HG02763 (cell line): ENCODE results near the gene LTA.
"Not testable (repeated sequence)": the region's sequence is repeated elsewhere in the genome, so short reads cannot be mapped to it uniquely, and the experiment has no call there.

ENCODE experiments used
- ATAC-seq: cut with Tn5 transposase; IDR thresholded peaks from one replicate; pipeline ENCODE4 v1.9.1; 2021; ENCODE audit warnings: mild to moderate bottlenecking, moderate library complexity; ENCODE audit not compliant: unreplicated experiment

The LTA gene

GRCh38 chr6:31586008-31586407 is 13.9 kb downstream of the LTA start, which contains the start of gene LST1:
Gene LST1 (plus strand): TSS chr6:31586277. CDS start chr6:31587300, 1,023 bp downstream.
- ATAC-seq = no peak

GRCh38 chr6:31586599-31587281 is 14.7 kb downstream of the LTA start:
- ATAC-seq = no peak

DNA sequence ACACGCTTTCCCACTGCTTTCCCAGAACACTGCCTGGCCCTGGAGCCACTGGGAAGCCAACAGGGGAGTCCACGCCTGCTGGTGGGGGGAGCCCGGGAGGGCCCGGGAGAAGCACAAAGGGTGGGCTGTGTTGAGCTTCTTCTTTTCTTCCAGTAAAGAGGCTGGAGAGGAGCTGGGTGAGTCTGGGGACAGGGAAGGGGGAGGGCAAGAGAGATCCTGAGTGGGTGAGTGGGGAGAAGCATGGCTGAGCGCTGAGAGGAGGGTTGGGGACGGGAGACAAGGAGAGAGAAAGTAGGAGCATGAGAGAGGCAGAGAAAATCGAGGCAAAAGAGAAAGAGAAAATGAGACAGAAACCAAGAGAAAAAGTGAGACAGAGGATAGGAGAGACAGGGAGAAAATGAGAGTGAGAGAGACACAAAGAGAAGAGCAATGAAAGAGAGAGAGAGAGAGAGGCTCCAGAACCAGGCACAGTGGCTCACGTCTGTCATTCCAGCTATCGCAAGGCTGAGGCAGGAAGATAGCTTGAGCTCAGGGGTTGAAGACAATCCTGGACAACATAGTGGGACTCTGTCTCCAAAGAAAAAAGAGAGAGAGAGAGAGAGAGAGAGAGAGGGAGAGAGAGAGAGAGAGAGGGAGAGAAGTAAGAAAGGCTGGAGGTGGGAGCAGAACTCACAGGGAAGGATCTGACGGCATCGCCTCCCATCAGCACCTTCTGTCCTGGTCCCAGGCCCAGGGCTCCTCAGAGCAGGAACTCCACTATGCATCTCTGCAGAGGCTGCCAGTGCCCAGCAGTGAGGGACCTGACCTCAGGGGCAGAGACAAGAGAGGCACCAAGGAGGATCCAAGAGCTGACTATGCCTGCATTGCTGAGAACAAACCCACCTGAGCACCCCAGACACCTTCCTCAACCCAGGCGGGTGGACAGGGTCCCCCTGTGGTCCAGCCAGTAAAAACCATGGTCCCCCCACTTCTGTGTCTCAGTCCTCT is 16.0 kb downstream of the LTA start:
- no peak for ATAC-seq

DNA sequence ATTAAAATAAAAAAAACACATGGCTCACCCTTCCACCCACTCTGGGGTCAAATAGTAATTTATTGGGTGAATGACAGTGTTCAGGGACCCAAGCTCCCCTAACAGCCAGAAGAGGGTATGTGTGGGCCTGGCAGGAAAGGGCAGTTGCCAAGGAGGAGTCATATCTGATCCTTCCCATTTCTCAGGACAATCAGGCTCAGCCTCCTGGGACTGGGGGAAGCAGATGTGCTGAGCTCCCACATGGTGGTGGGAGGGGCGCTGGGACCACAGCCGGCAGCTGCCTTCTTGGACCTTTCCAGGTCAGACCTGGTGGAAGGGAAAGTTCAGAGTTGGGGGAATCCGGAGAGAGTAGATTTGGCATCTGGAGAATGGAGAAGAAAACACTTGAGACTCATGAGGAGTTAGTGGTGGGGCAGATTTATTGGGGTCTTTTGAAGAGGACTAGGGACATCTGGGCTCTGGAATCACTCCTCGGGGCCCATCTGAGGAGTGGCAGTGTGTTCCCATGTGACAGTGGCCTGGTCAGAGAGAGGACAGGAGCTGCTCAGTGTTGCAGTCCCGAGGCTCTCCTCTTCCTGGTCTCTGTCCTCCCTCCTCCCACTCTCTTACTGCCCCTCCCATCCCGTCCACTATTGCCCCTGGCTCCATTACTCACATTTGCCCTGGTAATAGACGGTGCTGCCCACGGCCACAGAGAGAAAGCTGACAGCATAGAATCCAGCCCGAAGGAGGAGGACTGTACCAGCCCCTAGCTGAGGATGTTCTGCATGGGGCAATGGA is 17.0 kb downstream of the LTA start:
- ATAC-seq = no peak

GRCh38 chr6:31590691-31591090 is 18.6 kb downstream of the LTA start:
- not testable (repeated sequence) for ATAC-seq

DNA sequence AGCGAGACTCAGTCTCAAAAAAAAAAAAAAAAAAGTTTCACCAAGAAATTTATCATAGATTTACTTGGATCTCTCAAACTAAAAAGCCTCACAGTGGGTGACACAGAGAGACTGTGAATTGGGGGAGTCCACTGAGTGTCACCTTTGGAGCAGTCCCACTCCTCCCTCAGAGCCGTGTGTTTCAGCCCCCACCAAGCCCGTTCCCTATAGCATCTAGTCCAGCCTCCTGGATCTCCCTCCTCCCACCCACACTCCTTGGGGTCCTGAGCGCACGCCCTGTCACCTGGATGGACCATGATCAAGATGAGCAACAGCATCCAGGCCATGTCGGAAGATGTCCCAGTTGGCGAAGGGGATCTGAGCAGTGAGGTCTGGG is 20.3 kb downstream of the LTA start:
- ATAC-seq = no peak

DNA sequence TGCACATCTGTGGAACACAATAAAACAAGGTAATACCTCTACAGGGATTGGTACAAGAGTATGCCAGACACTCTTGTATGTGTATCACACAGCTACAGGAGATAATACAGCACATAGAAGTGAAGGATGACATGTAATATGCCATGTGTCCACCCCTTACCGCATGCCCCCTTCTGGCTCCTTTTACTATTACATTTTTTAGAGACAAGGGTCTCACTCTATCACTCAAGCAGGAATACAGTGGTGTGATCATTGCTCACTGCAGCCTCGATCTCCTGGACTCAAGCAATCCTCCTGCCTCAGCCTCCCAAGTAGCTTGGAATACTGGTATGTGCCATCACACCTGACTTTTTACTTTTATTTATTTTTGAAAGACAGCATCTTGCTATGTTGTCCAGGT is 24.9 kb downstream of the LTA start:
- no peak for ATAC-seq

DNA sequence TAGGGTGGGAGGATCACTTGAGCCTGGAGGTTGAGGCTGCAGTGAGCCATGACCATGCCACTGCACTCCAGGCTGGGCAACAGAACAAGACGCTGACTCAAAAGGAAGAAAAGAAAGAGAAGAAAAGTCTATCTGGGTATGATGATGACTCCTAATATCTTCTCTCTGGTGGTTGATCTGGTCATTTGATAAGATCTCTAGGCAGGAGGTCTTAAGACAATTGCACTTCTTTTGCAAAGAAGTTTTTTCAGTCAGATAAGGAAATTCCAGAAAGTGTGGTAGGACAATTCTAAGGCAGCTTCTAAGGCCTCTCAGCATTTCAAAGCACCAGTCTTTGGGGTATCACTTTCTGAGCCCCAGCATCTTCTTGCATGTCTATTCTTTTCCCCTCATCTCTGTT is 35.2 kb downstream of the LTA start:
- ATAC-seq = no peak

GRCh38 chr6:31609519-31610406 is 37.7 kb downstream of the LTA start:
- no peak for ATAC-seq

- ATAC-seq = no peak
These were observed 38.9 kb downstream of the LTA start for GRCh38 chr6:31610968-31611367.

- no peak for ATAC-seq
These were observed 42.1 kb downstream of the LTA start for GRCh38 chr6:31614075-31614619.

- no peak for ATAC-seq
These were observed 42.8 kb downstream of the LTA start, which contains the start of gene AIF1 for GRCh38 chr6:31614684-31615578. Gene AIF1 (plus strand): TSS chr6:31615234. CDS start chr6:31615330, 96 bp downstream.

- no peak for ATAC-seq
These were observed 43.7 kb downstream of the LTA start for GRCh38 chr6:31615748-31616147.

DNA sequence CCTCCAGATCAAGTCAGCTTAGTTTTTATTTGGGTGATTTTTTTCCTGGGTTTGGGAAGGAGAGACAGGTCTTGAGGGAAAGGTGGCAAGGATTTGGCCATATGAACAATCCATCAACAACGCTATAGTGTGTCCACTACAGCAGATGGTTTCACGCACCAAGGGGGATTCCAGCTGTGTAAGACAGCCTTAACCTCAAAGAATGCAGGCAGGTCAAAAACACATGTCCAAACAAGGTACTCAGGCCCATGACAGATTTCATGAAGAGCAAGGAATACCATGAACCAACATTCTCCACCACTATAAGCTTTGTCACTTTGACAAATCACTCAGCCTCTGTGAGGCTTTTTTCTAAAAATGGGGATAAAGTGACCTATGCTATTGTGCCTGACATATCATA is 44.9 kb downstream of the LTA start:
- no peak for ATAC-seq

GRCh38 chr6:31619805-31620585 is 47.9 kb downstream of the LTA start:
- peak; percentile 77 for ATAC-seq

DNA sequence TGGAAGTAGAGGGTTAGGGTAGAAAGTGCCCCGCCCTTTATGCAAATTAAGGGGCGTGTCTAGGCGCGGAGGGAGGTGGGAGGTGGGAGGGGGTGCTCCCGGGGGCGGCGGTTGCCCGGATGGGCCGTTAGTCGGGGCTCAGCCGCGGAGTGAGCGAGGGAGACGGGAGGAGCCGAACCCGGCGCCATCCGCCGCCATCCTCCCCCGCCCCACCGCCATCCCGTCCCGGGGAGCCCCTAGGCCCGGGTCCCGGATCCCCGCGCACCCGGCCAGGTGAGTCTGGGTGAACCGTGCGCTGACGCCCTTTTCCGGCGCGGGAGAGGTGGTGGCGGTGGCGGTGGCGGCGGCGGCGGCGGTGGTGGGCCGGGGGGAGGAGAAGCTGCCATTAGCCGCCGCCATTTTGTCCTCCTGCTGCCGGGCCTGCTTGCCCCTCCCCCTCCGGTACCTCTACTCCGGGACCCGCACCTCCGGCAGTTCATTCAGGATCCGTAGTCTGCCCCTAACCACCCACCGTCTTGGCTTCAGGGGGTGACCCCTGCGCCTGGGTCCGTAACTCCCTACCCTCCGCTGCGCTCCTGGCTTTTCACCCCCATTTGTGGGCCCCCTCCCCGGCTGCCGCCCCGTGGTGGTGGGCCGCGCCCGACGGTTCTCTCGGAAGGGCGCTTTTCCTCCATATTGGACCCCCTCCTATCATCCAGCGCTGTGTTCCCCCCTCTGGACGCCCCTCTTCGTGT is 48.7 kb downstream of the LTA start, which contains the start of gene PRRC2A:
Gene PRRC2A (plus strand): TSS at position 130 of the 734 bp plus-strand sequence. CDS start 2,075 bp downstream, outside the sequence.
- ATAC-seq = peak; percentile 52

DNA sequence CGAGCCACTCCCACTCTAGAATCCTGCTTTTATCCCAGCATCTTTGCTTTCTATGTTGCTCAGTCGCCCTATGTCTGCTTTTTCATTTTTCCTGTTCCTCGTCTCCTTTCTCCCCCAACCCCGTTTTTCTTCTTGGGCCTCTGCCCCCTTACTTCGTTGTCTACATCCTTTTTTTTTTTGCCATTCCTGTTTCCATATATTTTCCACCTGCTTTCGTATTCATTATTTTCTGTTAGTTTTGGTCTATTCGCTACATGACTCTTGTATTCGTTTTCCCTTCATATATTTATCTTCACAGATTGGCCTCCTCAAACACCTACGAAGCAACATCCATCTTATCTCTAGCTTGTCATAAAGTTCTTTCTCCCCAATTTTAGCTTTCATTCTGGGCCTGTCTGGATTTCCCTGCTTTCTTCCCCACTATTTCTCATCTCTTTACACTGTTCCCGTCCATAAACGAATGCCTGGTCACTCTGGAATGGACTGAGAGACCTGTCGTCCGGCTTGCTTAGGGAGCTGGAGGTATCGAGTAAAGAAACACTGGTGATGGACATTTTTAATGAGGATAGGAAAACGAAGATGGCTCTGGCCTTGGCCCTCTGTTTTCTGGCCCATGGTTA is 49.3 kb downstream of the LTA start:
- ATAC-seq = no peak
